RWPE1 (cell line): ENCODE data around the gene NSG1.

Experiments used
- CTCF ChIA-PET: fragments of 350-600 bp; sonication (Branson Sonifier 250); formaldehyde crosslinking; extraction: SDS; loops from one replicate; lab custom pipeline; 2021; lab: Yijun Ruan, JAX
- POLR2A ChIA-PET: fragments of 400-600 bp; formaldehyde crosslinking; extraction: SDS; loops from one replicate; lab custom pipeline; 2020; ENCODE audit warnings: antibody characterized with exemption; ENCODE audit not compliant: low non-redundant PET; lab: Yijun Ruan, JAX
- DNase-seq: peaks from one replicate; pipeline ENCODE4 v3.0.0; 2012; ENCODE audit warnings: low spot score
- H3K27ac ChIP-seq: fragments of 450-650 bp; 2 replicates; pipeline ENCODE4 v1.5.1; 2017
- CTCF ChIP-seq: fragments of 450-650 bp; conservative IDR thresholded peaks from 2 replicates; pipeline ENCODE4 v1.5.1; 2017; ENCODE audit warnings: low read depth, mild to moderate bottlenecking

The NSG1 gene

DNA sequence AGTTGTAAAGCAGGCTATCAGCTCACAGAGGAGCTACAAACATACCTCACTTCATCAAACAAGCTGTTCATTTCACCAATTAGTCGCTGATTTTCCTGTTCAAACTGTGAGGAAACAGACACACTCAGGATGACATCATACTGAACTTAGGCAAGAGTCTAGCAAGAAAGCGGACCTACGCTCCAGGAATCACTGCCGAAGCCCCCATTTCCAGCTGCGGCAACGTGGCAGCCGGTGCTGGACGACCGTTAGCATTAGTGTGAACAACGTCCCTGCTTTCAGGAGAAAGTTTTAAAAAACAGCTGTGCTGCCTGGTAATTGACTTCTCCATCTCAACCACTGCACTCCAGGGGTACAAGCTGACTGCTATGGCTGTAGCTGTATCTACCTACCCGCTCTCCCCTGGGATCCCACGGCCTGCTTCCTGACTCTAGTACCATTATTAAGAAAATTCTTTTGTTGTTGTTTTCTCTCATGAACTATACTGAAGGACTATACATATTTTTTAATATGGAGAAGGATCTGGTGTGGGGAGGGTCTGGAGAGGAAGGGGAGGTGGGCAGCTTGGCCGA, 38.3 kb downstream of the NSG1 start:
- no peak for DNase-seq
- CTCF ChIA-PET, result no interaction called here
- POLR2A ChIA-PET, result no interaction called here
- H3K27ac ChIP-seq, result no peak overlapping the region
- TF ChIP-seq CTCF, result no peak

- DNase-seq, result no peak
- ChIA-PET POLR2A (no interaction called here), CTCF (no interaction called here)
- no peak overlapping the region for H3K27ac ChIP-seq
- TF ChIP-seq CTCF, result no peak
These were observed 38.8 kb downstream of the NSG1 start for GRCh38 chr4:4425696-4426095.

DNA sequence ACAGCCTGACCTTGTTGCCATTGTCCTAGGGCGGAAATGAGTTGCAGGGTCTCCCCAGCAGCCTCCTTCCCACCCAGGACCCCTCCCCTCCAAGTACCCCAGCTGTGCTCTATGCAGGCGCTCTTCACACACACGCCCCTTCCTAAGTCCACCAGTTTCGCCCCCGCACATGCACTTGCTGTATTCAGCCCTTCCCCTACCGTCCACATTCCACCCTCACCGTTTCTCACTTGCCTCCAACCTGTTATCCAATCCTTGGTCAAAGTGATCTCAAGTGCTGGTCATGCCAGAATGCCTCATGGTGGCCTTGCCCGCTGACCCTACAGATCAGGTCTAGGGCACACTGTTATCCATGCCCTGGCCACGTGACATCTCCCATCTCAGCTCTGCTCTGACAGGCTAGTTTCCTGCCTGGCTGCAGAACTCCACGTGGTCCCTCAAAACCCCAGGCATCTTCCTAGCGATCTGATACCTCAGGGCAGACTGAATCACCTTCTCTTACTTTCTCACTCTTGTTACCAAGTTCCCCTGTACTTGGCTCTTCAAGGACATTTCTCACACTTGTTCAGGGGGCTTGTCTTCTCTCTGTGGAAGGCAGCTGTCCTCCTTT, 39.7 kb downstream of the NSG1 start:
- H3K27ac ChIP-seq, result no peak overlapping the region
- no peak for DNase-seq
- TF ChIP-seq CTCF, result no peak
- ChIA-PET POLR2A (no interaction called here), CTCF (no interaction called here)

- ChIA-PET CTCF (no interaction called here), POLR2A (no interaction called here)
- H3K27ac ChIP-seq, result no peak overlapping the region
- DNase-seq, result no peak
- no peak for TF ChIP-seq CTCF
These were observed 40.4 kb downstream of the NSG1 start for GRCh38 chr4:4427121-4427870.

DNA sequence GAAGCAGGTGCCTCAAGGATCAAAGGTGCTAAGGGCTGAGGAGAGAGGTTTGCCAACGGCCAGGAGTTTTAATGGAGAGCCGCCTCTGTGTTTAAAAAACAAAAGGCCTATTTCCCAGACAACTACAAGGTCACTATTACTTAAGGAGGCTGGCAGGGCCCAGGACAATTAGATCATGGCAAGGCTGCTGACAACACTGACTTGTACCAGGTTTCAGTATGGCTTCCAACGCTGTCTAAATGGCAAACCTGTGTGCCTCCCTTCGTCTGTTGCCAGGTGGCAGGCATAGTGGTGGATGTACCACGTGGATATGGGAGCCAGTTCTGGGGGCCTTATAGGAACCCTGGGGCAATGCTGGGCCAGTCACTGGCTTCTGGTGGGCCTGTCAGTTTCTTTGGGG, 41.0 kb downstream of the NSG1 start:
- TF ChIP-seq CTCF, result no peak
- no peak for DNase-seq
- ChIA-PET CTCF (no interaction called here), POLR2A (no interaction called here)
- no peak overlapping the region for H3K27ac ChIP-seq

DNA sequence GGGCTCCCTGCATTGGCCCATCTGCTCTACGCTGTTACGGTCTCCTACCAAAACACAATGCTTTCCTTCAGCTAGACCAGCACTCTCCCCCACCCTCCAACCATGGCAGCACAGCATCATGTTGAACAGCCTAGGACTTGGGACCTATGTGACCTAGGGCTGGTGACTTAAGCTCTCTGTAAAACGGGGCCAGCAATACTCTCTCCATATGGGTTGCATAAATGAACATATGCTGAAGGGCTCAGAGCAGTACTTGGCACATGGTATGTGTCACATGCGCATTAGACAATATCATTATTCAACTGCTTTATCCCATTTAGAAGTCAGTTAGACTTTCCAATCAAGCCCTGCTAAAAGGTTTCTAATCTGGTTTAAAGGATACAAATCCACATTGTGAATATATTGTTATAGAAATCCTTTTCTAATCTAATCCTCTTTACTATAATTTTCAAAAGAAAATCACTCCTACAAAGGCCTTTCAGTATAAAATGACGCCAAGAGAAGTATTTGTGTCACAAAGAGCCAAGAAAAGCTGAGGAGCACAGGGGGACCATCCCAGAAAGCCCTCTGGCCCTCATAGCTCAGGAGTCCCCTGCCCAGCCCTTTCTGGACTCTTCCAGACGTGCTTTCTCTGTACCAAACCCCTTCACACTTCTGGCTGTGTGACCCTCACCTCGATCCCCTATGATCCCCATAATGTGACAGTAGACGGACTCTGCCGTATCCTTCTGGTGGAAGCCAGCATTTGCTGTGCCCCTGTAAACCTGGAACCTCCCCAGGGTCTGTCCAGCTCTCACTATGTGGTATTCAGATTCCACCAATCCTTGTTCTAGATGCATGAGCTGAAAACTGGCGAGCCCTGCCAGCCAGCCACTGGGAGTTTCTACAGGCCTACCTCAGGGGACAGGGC, 42.3 kb downstream of the NSG1 start:
- H3K27ac ChIP-seq, result no peak overlapping the region
- ChIA-PET POLR2A (no interaction called here), CTCF (no interaction called here)
- no peak for TF ChIP-seq CTCF
- DNase-seq, result no peak
